Osteocyte (in vitro differentiated cells): Measurements from ENCODE around the gene IGF1R. TPM values are rescaled to one million over a fixed set of nuclear protein-coding genes. Genes with fewer than 3 reads are reported as not detected.

ENCODE experiments used
- DNase-seq: peaks from one replicate; pipeline ENCODE4 v3.0.0; 2021; ENCODE audit warnings: mixed read lengths; ENCODE audit not compliant: unreplicated experiment; ENCODE audit errors: extremely low spot score
- H3K27ac Mint-ChIP-seq: one replicate; pipeline ENCODE4 v1.8.0; 2021; ENCODE audit warnings: mild to moderate bottlenecking, mixed read lengths; ENCODE audit not compliant: unreplicated experiment
- H3K27me3 Mint-ChIP-seq: one replicate; pipeline ENCODE4 v1.8.0; 2021; ENCODE audit warnings: mixed read lengths; ENCODE audit not compliant: unreplicated experiment
- H3K36me3 Mint-ChIP-seq: one replicate; pipeline ENCODE4 v1.8.0; 2021; ENCODE audit warnings: mixed read lengths; ENCODE audit not compliant: unreplicated experiment
- H3K4me1 Mint-ChIP-seq: one replicate; pipeline ENCODE4 v1.8.0; 2021; ENCODE audit warnings: mixed read lengths; ENCODE audit not compliant: unreplicated experiment
- H3K4me3 Mint-ChIP-seq: one replicate; pipeline ENCODE4 v1.8.0; 2021; ENCODE audit warnings: mild to moderate bottlenecking, moderate library complexity, mixed read lengths; ENCODE audit not compliant: unreplicated experiment
- H3K9me3 Mint-ChIP-seq: one replicate; pipeline ENCODE4 v1.8.0; 2021; ENCODE audit warnings: mixed read lengths; ENCODE audit not compliant: unreplicated experiment
- CTCF ChIP-seq: fragments of 200-600 bp; sonication (generic); IDR thresholded peaks from 2 replicates; pipeline ENCODE4 v1.5.0; 2021; ENCODE audit warnings: antibody characterized with exemption, mild to moderate bottlenecking, moderate library complexity
- total RNA-seq: library from RNA; stranded (reverse); gene quantifications from 2 replicates; pipeline ENCODE4 v1.2.1, GENCODE V29; 2021

The IGF1R gene
- total RNA-seq, 1 donor from 2014 or later, result 174 TPM

DNA sequence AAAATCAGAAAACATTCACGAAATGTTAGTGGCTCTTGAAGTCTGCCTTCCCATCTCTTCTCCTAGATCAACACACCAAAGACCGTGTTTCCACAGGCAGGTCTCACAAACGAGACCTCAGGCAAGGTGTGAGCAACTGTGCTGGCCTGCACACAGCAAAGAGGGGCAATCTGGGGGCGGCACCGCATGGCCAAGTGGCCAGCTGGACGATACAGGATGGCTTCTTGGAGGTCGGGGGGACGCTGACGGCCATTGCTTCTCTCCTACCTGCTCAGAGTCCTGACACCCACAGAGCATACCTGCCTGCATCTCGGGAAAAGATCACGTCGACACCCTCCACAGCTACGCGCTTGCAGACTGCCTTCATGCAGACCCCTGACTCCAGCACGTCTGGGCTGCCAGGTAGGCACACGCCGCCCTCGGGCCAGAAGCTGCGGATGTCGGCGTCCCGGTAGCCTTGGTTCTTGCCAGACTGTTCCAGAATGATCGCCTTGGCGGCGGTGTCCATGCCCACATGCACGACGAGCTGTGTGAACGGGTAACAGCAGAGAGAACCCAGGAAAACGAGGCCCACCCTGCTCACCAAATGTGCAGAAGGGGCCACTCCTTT is 320.9 kb downstream of the IGF1R start:
- no peak for TF ChIP-seq CTCF
- Mint-ChIP-seq H3K36me3 (no peaks in the 10 kb centered on the region), H3K9me3 (no peaks in the 10 kb centered on the region), H3K4me3 (no peak overlapping the region), H3K27ac (no peak overlapping the region), H3K27me3 (no peaks in the 10 kb centered on the region), H3K4me1 (peaks cover 15% of the 10 kb centered on the region)
- DNase-seq, result peak; percentile 83

DNA sequence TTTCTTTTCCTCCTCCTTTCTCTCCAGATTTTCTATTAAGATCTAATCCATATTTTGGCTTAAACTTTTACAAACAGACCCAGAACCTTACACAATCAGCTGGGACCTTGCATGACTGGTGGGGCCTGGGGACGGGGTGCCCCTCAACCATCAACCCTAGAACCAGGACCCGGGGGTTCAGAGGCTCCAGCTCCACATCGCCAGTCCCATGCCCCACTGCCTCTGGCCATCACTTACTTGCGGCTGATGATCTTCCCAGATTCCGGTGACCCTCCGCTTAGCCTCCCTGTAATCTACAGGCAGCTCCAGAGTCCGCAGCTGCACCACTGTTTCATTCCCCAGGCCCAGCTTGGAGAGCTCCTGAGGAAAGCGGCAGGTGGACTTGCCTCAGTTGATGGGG is 322.5 kb downstream of the IGF1R start:
- Mint-ChIP-seq H3K4me3 (no peak overlapping the region), H3K9me3 (no peaks in the 10 kb centered on the region), H3K27ac (no peak overlapping the region), H3K4me1 (peaks cover 9% of the 10 kb centered on the region), H3K27me3 (no peaks in the 10 kb centered on the region), H3K36me3 (no peaks in the 10 kb centered on the region)
- DNase-seq, result no peak
- TF ChIP-seq CTCF, result no peak

GRCh38 chr15:98976500-98976899 is 328.2 kb downstream of the IGF1R start:
- no peaks in the 10 kb centered on the region for H3K9me3 Mint-ChIP-seq
- H3K4me1 Mint-ChIP-seq, result no peaks in the 10 kb centered on the region
- no peak overlapping the region for H3K27ac Mint-ChIP-seq
- no peak overlapping the region for H3K4me3 Mint-ChIP-seq
- H3K27me3 Mint-ChIP-seq, result no peaks in the 10 kb centered on the region
- no peak for DNase-seq
- no peak for TF ChIP-seq CTCF
- no peaks in the 10 kb centered on the region for H3K36me3 Mint-ChIP-seq

GRCh38 chr15:98977441-98977840 is 329.1 kb downstream of the IGF1R start:
- no peak for TF ChIP-seq CTCF
- no peak for DNase-seq
- Mint-ChIP-seq H3K4me3 (no peak overlapping the region), H3K27ac (no peak overlapping the region), H3K27me3 (no peaks in the 10 kb centered on the region), H3K4me1 (peaks cover 4% of the 10 kb centered on the region), H3K9me3 (no peaks in the 10 kb centered on the region), H3K36me3 (no peaks in the 10 kb centered on the region)

DNA sequence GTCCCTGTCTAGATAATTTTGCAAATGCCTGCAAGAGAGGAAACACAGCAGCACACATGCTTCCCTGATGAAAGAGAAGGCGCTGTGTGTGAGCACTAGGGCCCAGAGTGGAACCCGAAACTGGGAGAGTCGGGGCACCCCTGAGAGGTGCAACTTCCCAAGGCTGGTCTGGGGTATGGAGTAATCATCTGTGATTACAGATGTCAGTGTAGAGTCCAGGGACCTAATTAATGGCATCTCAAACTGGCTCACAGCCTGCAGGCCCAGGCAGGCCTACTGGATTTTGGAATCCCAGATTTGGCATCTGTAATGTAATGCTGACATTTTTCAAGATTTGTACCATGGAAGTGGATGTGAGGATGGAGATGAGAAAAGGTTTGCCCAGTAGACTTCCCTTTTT is 329.8 kb downstream of the IGF1R start:
- no peaks in the 10 kb centered on the region for H3K27me3 Mint-ChIP-seq
- H3K36me3 Mint-ChIP-seq, result no peaks in the 10 kb centered on the region
- no peak for DNase-seq
- H3K4me1 Mint-ChIP-seq, result peaks cover 6% of the 10 kb centered on the region
- TF ChIP-seq CTCF, result no peak
- no peaks in the 10 kb centered on the region for H3K9me3 Mint-ChIP-seq
- H3K27ac Mint-ChIP-seq, result no peak overlapping the region
- no peak overlapping the region for H3K4me3 Mint-ChIP-seq
